ENCODE measurements around the gene PTPRD.

The PTPRD gene

GRCh38 chr9:8351436-8351835 is 2261.4 kb downstream of the PTPRD start:
- TF ChIP-seq POLR2AphosphoS5 (IDR thresholded peaks at IDR 0.05; ENCODE audit: low read depth, low read length), result no peak
- TF ChIP-seq TAF1 (IDR thresholded peaks at IDR 0.05; ENCODE audit: borderline replicate concordance, insufficient read depth, low read length), result no peak
- TF ChIP-seq SIN3A (IDR thresholded peaks at IDR 0.05; ENCODE audit: borderline replicate concordance, insufficient read depth, low read length), result no peak
- TF ChIP-seq REST (IDR thresholded peaks at IDR 0.05; ENCODE audit: insufficient read depth in 1 of 2, low read depth in 2 of 2, low read length in 2 of 2), result no peak
- TF ChIP-seq FOXP2 (optimal IDR thresholded peaks at IDR 0.05; ENCODE audit: borderline replicate concordance, extremely low read depth, extremely low read length, insufficient read depth), result no peak

GRCh38 chr9:8349901-8350300 is 2262.9 kb downstream of the PTPRD start:
- TF ChIP-seq REST (IDR thresholded peaks at IDR 0.05; ENCODE audit: insufficient read depth in 1 of 2, low read depth in 2 of 2, low read length in 2 of 2) (no peak), TAF1 (IDR thresholded peaks at IDR 0.05; ENCODE audit: borderline replicate concordance, insufficient read depth, low read length) (no peak), SIN3A (IDR thresholded peaks at IDR 0.05; ENCODE audit: borderline replicate concordance, insufficient read depth, low read length) (no peak), FOXP2 (optimal IDR thresholded peaks at IDR 0.05; ENCODE audit: borderline replicate concordance, extremely low read depth, extremely low read length, insufficient read depth) (no peak), POLR2AphosphoS5 (IDR thresholded peaks at IDR 0.05; ENCODE audit: low read depth, low read length) (no peak)

GRCh38 chr9:8349376-8349775 is 2263.4 kb downstream of the PTPRD start:
- no peak for TF ChIP-seq TAF1 (IDR thresholded peaks at IDR 0.05; ENCODE audit: borderline replicate concordance, insufficient read depth, low read length)
- no peak for TF ChIP-seq REST (IDR thresholded peaks at IDR 0.05; ENCODE audit: insufficient read depth in 1 of 2, low read depth in 2 of 2, low read length in 2 of 2)
- TF ChIP-seq SIN3A (IDR thresholded peaks at IDR 0.05; ENCODE audit: borderline replicate concordance, insufficient read depth, low read length), result no peak
- TF ChIP-seq FOXP2 (optimal IDR thresholded peaks at IDR 0.05; ENCODE audit: borderline replicate concordance, extremely low read depth, extremely low read length, insufficient read depth), result no peak
- TF ChIP-seq POLR2AphosphoS5 (IDR thresholded peaks at IDR 0.05; ENCODE audit: low read depth, low read length), result no peak

GRCh38 chr9:8348756-8349155 is 2264.0 kb downstream of the PTPRD start:
- TF ChIP-seq SIN3A (IDR thresholded peaks at IDR 0.05; ENCODE audit: borderline replicate concordance, insufficient read depth, low read length) (no peak), REST (IDR thresholded peaks at IDR 0.05; ENCODE audit: insufficient read depth in 1 of 2, low read depth in 2 of 2, low read length in 2 of 2) (no peak), FOXP2 (optimal IDR thresholded peaks at IDR 0.05; ENCODE audit: borderline replicate concordance, extremely low read depth, extremely low read length, insufficient read depth) (no peak), TAF1 (IDR thresholded peaks at IDR 0.05; ENCODE audit: borderline replicate concordance, insufficient read depth, low read length) (no peak)

- no peak for TF ChIP-seq FOXP2 (optimal IDR thresholded peaks at IDR 0.05; ENCODE audit: borderline replicate concordance, extremely low read depth, extremely low read length, insufficient read depth)
- TF ChIP-seq POLR2AphosphoS5 (IDR thresholded peaks at IDR 0.05; ENCODE audit: low read depth, low read length), result no peak
- no peak for TF ChIP-seq SIN3A (IDR thresholded peaks at IDR 0.05; ENCODE audit: borderline replicate concordance, insufficient read depth, low read length)
- TF ChIP-seq TAF1 (IDR thresholded peaks at IDR 0.05; ENCODE audit: borderline replicate concordance, insufficient read depth, low read length), result no peak
- no peak for TF ChIP-seq REST (IDR thresholded peaks at IDR 0.05; ENCODE audit: insufficient read depth in 1 of 2, low read depth in 2 of 2, low read length in 2 of 2)
Measured at GRCh38 chr9:8346296-8346695, 2266.5 kb downstream of the PTPRD start.

Data from PFSK-1 (cell line).